GM21360 (cell line): ENCODE results near the gene CAMK4.
"Not testable (repeated sequence)": the region's sequence is repeated elsewhere in the genome, so short reads cannot be mapped to it uniquely, and the experiment has no call there.

Experiments
- ATAC-seq: cut with Tn5 transposase; IDR thresholded peaks from one replicate; pipeline ENCODE4 v1.9.1; 2021; ENCODE audit warnings: mild to moderate bottlenecking, moderate library complexity; ENCODE audit not compliant: unreplicated experiment

CAMK4 gene

DNA sequence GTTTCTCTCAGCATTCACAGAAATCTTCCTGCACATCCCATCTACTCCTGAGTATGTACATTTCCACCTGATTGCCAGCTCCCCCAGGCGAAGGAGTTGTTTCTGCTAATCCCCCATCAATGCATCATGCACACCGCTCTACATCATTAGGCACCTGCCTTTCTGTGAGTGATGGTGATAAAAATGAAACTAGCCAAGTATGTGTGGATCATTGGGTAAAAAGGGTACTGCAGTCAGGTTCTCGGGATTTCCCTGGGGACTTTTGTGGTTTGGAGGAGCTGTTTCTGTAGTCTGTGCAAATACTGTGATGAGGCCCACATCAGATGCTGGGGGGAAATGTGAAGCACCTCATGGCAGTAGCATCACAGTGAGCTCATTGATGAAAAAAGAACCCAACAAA is 30.4 kb downstream of the CAMK4 start:
- peak; percentile 88 for ATAC-seq

DNA sequence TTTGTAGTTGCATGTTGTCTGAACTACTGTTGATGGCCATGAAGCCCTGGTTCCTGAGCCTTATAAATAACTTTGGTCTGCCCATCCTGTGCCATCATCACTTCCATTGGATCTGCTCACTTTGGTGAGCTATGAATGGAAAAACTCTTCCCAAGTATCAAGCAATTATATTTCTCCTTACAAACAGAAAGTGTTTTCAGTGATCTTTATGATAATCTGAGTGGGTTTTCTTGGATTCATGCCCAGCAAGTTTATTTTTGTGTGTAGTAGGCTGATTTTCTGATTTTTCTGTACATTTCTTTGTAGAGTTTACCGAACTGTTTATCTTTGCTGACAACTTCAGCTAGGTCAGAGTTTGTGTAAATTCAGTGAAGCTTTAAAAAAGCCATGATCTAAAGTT is 31.0 kb downstream of the CAMK4 start:
- peak; percentile 7 for ATAC-seq

DNA sequence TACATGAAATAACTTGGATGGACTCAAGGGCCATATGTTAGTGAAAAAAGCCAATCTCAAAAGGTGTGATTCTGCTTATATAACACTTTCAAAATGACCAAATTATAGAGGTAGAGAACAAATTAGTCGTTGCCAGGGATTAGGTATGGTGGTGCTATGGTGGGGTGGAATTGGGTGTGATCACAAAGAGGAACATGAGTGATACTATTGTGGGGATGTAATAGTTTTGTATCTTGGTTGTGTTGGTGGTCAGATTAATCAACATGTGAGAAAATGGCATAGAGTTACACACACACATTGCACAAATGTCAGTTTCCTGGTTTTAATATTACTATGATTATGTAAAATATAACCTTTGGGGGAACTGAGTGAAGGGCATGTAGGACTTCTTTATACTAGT is 31.9 kb downstream of the CAMK4 start:
- no peak for ATAC-seq

DNA sequence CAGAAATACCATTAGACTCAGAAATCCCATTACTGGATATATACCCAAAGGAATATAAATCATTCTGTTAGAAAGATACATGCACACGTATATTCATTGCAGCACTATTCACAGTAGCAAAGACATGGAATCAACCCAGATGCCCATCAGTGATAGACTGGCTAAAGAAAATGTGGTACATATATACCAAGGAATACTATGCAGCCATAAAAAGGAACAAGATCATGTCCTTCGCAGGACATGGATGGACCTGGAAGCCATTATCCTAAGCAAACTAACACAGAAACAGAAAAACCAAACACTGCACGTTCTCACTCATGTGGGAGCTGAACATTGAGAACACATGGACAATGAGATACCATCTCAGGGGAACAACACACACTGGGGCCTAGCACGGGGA is 33.4 kb downstream of the CAMK4 start:
- not testable (repeated sequence) for ATAC-seq

- ATAC-seq, result no peak
Observed at GRCh38 chr5:111259636-111260035, 35.5 kb downstream of the CAMK4 start.

DNA sequence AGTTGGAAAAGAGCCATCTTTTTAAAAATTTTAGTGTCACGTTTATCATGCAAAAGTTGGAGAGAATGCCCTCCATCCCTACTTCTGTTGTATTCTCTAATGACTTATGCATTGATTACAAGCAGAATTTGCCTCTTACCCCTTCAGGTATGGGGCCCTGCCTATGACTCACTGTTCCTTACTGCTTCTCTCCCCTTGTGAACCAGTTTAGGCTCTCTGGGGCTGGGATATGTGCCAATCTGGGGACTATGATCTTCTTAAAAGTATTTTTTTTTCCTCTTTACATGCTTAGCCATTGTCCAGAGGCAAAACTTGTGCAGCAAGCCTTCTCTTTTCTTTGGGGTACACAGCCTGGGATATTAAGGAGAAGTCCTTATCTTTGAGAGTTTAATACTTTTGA is 37.4 kb downstream of the CAMK4 start:
- no peak for ATAC-seq

- ATAC-seq, result no peak
Observed at GRCh38 chr5:111262153-111262552, 38.0 kb downstream of the CAMK4 start.

DNA sequence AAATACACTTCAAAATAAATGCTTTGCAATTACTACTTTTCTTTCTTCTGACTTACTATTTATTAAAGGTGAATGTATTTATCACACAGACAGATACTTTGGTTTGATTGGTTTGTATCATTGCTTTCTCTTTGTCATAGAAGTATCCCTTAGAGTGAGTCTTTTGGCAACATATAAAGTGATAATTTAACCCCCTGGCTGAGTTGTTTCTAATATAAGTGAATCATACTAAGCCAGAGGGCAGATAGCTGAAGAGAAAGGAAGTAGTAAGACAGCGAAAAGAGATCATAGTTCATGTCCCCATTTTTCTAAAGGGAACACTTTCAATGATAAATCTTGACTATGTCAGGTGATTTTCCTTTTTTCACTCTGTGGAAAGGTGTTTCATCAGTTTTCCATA is 38.6 kb downstream of the CAMK4 start:
- no peak for ATAC-seq

GRCh38 chr5:111266491-111266890 is 42.3 kb downstream of the CAMK4 start:
- ATAC-seq, result no peak

- no peak for ATAC-seq
Observed at GRCh38 chr5:111268300-111268699, 44.1 kb downstream of the CAMK4 start.

DNA sequence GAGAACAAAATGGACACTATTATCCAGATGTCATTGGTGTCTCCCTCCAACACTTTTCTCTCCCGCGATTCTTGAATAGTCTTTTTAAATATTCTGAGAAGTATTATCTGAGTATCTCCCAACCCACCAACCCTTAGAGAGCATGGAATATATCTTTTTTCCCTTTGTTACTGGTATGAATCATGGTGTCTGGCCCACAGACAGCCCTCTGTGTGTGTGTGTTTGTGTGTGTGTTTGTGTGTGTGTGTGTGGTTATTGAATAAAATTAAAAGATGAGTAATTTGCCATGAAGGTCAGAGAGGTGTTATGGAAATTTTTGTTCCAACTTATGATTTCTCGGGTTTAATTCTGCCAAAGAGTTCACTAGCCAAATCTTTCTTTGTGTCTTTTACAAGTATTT is 47.7 kb downstream of the CAMK4 start:
- no peak for ATAC-seq

GRCh38 chr5:111277061-111277460 is 52.9 kb downstream of the CAMK4 start:
- ATAC-seq, result no peak

- ATAC-seq, result peak; percentile 68
Observed at GRCh38 chr5:111278858-111279504, 54.8 kb downstream of the CAMK4 start.

- ATAC-seq, result no peak
Observed at GRCh38 chr5:111280282-111280951, 56.2 kb downstream of the CAMK4 start.

DNA sequence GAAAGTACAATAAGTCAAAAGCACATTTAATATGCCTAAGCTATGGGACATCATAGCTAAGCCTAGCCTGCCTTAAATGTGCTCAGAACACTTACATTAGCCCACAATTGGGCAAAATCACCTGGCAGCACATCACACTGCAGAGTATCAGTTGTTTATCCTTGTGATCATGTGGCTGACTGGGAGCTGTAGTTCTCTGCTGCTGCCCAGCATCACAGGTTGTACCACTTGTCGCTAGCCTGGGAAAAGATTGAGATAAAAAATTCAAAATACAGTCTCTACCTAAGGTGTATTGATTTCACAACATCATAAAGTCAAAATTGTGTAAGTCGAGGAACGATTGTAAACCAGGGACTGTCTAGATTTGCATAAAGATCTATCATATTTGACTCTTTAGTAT is 58.6 kb downstream of the CAMK4 start:
- no peak for ATAC-seq

DNA sequence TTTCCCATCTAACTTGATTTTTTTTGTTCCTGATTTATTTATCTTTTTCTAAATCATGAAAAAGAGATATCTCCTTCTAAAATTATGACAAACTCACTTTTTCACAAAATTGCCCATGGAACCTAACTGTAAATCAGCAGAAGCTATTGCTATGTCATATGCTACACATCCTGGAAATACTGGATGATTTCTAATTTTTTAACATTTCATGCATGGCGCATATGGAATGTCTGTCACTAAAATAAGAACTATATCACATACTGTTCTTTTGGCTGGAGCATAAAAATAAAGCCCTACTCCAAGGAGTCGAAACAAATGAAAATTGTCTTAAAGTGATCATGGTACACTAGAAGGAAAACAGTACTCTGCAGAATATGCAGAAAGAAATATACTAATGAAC is 60.6 kb downstream of the CAMK4 start:
- no peak for ATAC-seq

DNA sequence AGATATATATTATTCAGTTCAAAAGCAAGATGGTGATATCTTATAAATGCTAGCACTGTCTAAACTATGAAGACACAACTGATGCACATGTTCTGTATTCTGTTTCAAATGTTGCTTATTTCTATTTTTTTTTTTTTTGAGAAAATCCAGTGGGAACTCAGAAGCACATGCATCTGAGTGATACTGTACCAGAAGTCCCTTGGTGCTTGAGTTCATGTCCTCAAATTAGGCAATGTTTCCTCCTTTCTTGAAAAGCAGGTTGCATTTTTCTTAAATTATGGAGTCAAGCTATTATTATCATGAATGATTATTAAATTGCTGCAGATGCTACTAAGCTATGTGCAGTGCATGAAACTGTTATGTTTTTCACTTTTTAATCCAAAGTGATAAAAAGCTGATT is 70.4 kb downstream of the CAMK4 start:
- ATAC-seq, result no peak

GRCh38 chr5:111295649-111296048 is 71.5 kb downstream of the CAMK4 start:
- no peak for ATAC-seq

GRCh38 chr5:111296570-111296969 is 72.4 kb downstream of the CAMK4 start:
- ATAC-seq, result no peak

GRCh38 chr5:111299067-111299481 is 74.9 kb downstream of the CAMK4 start:
- no peak for ATAC-seq

DNA sequence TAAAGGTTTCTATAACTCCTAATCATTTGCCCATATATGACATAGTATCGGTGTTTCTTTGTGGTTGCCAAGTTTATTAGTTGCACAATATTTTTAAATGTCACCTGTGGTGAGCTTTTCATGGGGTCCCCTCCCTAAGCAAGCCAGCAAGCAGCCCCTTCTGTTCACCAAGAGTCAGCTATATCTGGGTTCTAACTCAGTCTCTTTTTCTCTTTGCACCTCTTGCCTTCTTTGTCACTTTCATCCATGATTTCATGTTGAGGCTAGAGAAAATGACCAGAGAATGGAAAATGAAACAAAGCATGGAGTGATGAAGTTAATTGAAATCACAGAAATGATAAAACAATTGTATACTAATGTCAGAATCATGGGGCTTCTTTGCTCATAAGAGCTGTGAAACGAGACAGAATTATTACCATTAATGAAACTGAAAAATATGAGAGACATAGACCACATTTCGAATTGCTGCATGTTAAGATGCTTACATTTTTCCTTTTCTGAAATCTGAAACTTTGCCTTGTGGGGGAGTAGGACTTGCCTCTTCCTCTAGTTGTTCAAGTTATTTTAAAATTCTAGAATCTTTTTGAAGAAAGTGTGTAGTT is 75.7 kb downstream of the CAMK4 start:
- no peak for ATAC-seq

GRCh38 chr5:111301264-111301663 is 77.1 kb downstream of the CAMK4 start:
- ATAC-seq, result no peak
